CD14-positive monocyte (primary cell): ENCODE results near the gene DOC2A. TPM values are rescaled to one million over a fixed set of nuclear protein-coding genes. Genes with fewer than 3 reads are reported as not detected.
A peak's percentile ranks its signal among the peaks of the same experiment; 100 is the strongest.

Experiments
- DNase-seq, 3 donors: peaks; one replicate each; pipeline ENCODE4 v3.0.0-alpha.2; 2011 to 2022
- H2AFZ ChIP-seq: 2 replicates; pipeline ENCODE4 v1.6.0; 2012; ENCODE audit warnings: mild to moderate bottlenecking, low read depth, low read length, inconsistent platforms; ENCODE audit not compliant: insufficient read depth, poor library complexity, severe bottlenecking
- H3K27ac ChIP-seq, 2 donors: 1 replicate in 1 of 2; 2 replicates in 1 of 2; pipeline ENCODE4 v1.5.1; 2012 to 2013; ENCODE audit warnings: low read length in 2 of 2, control low read depth in 1 of 2, inconsistent platforms in 1 of 2, low read depth in 1 of 2, mild to moderate bottlenecking in 1 of 2
- H3K27me3 ChIP-seq, 2 donors: one replicate each; pipeline versions ENCODE4 v1.6.0 to v1.6.1; 2011 to 2013; ENCODE audit warnings: low read length in 2 of 2; ENCODE audit not compliant: control insufficient read depth in 2 of 2, insufficient read depth in 2 of 2
- H3K36me3 ChIP-seq, 2 donors: replicated peaks in 1 of 2; 1 replicate in 1 of 2; 2 replicates in 1 of 2; pipeline versions ENCODE4 v1.5.1 to v1.6.1; 2012 to 2013; ENCODE audit warnings: low read length in 2 of 2, control low read depth in 1 of 2, inconsistent platforms in 1 of 2, mild to moderate bottlenecking in 1 of 2; ENCODE audit not compliant: insufficient read depth in 2 of 2, control insufficient read depth in 1 of 2
- H3K4me1 ChIP-seq, 2 donors: 1 replicate in 1 of 2; 2 replicates in 1 of 2; pipeline versions ENCODE4 v1.5.1 to v1.6.1; 2012 to 2013; ENCODE audit warnings: low read length in 2 of 2, control low read depth in 1 of 2, inconsistent platforms in 1 of 2, mild to moderate bottlenecking in 1 of 2, moderate library complexity in 1 of 2; ENCODE audit not compliant: insufficient read depth in 2 of 2, control insufficient read depth in 1 of 2
- H3K4me2 ChIP-seq: replicated peaks from 2 replicates; pipeline ENCODE3; 2012; ENCODE audit warnings: low read length, moderate library complexity, mild to moderate bottlenecking; ENCODE audit not compliant: poor library complexity, severe bottlenecking; ENCODE audit errors: extremely low read depth
- H3K4me3 ChIP-seq, 3 experiments: fragments of 200-600 bp in 1 of 3; sonication (generic) in 1 of 3; replicated peaks in 1 of 3; 1 replicate in 2 of 3; 2 replicates in 1 of 3; pipeline ENCODE4 v1.5.1; 2011 to 2013; ENCODE audit warnings: low read length in 3 of 3, mild to moderate bottlenecking in 3 of 3, control low read depth in 2 of 3, low read depth in 2 of 3, inconsistent platforms in 1 of 3, moderate library complexity in 1 of 3
- H3K79me2 ChIP-seq: 2 replicates; pipeline ENCODE4 v1.6.0; 2012; ENCODE audit warnings: mild to moderate bottlenecking, control low read depth, inconsistent platforms, low read length, moderate library complexity; ENCODE audit not compliant: insufficient read depth
- H3K9ac ChIP-seq: 2 replicates; pipeline ENCODE4 v1.6.0; 2017; ENCODE audit warnings: low read length, mild to moderate bottlenecking; ENCODE audit not compliant: insufficient read depth, poor library complexity, severe bottlenecking
- H3K9me3 ChIP-seq, 2 donors: replicated peaks in 1 of 2; 1 replicate in 1 of 2; 2 replicates in 1 of 2; pipeline versions ENCODE4 v1.5.1 to v1.6.1; 2012 to 2013; ENCODE audit warnings: low read length in 2 of 2, control low read depth in 1 of 2; ENCODE audit not compliant: control insufficient read depth in 1 of 2, insufficient read depth in 1 of 2
- H4K20me1 ChIP-seq: 2 replicates; pipeline ENCODE4 v1.6.0; 2012; ENCODE audit warnings: mild to moderate bottlenecking, low read length, control low read depth, moderate library complexity; ENCODE audit not compliant: insufficient read depth
- H3K27ac Mint-ChIP-seq, 7 donors: one replicate each; pipeline ENCODE4 v1.8.0; 2020; ENCODE audit warnings: mild to moderate bottlenecking in 7 of 7, mixed read lengths in 7 of 7, moderate library complexity in 6 of 7, inconsistent platforms in 2 of 7
- H3K27me3 Mint-ChIP-seq, 3 donors: one replicate each; pipeline ENCODE4 v1.8.0; 2021 to 2022; ENCODE audit warnings: low read depth in 3 of 3, mild to moderate bottlenecking in 3 of 3, mixed read lengths in 3 of 3, moderate library complexity in 3 of 3, inconsistent platforms in 1 of 3
- H3K36me3 Mint-ChIP-seq, 2 donors: one replicate each; pipeline ENCODE4 v1.8.0; 2020; ENCODE audit warnings: mixed read lengths in 2 of 2, inconsistent platforms in 1 of 2, mild to moderate bottlenecking in 1 of 2
- H3K4me1 Mint-ChIP-seq: one replicate; pipeline ENCODE4 v1.8.0; 2020; ENCODE audit warnings: mild to moderate bottlenecking, mixed read lengths
- H3K4me3 Mint-ChIP-seq, 2 donors: one replicate each; pipeline ENCODE4 v1.8.0; 2020; ENCODE audit warnings: mild to moderate bottlenecking in 2 of 2, mixed read lengths in 2 of 2, moderate library complexity in 1 of 2
- H3K9me3 Mint-ChIP-seq, 7 donors: one replicate each; pipeline ENCODE4 v1.8.0; 2020 to 2022; ENCODE audit warnings: mixed read lengths in 7 of 7, mild to moderate bottlenecking in 6 of 7, moderate library complexity in 6 of 7, inconsistent platforms in 2 of 7
- WGBS: methylation state at CpG from one replicate; pipeline ENCODE4 v1.1.5; 2013; ENCODE audit warnings: missing lambda C conversion rate; ENCODE audit not compliant: insufficient coverage; 5-methylcytosine and 5-hydroxymethylcytosine counted together
- intact Hi-C, 2 donors: fragments of 100-400 bp; cut with micrococcal nuclease; formaldehyde crosslinking; loops; one replicate each; pipeline versions ENCODE4 v1.15.0 to v1.15.1; 2023
- polyA plus RNA-seq, 3 donors: library from polyadenylated mRNA; depleted of rRNA in 1 of 3; unstranded in 2 of 3; stranded (reverse) in 1 of 3; fragments of 300-500 nt in 2 of 3; fragments of >200 nt in 1 of 3; fragmentation: Illumina TruSeq in 2 of 3; gene quantifications; 1 replicate in 2 of 3; 2 replicates in 1 of 3; pipeline ENCODE4 v1.2.3, GENCODE V29; 2012 to 2021
- TF ChIP-seq, protein P1 (sequence below): fragments of 200-600 bp; IDR thresholded peaks from one replicate; pipeline ENCODE4 v1.8.0; 2022; ENCODE audit warnings: antibody characterized with exemption, mild to moderate bottlenecking

DOC2A gene
- polyA plus RNA-seq, 3 donors: 0.23 to 3.7 (median 0.66) TPM

DNA sequence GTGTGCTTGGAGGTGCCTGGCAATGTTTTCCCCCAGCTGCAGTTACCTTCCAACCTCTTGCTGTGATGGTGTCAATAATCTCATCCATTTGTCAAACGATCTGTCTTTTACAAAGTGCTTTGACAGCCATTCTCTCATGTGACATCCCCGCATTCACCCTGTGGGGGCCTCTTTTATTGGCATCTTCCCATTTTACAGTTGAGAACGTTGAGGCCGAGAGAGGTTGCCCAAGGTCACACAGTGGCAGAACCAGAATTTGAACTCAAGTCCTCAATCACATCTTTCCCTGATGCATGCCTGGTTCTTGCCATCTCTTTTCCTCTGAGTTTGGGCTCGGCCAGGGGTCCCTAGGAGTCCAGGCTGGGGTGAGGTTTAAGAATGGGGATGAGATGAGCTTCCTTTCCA is 35.7 kb downstream of the DOC2A start:
- Mint-ChIP-seq H3K4me3 (peak overlapping the region; percentile 91 to 94), H3K27ac (peak overlapping the region in 4 of 7 donors; percentile 68 to 96 (median 92)), H3K27me3 (peaks cover 0 to 5% (median 0%) of the 10 kb centered on the region in 3 donors), H3K4me1 (peaks cover 38% of the 10 kb centered on the region), H3K9me3 (peaks cover 0 to 3% (median 0%) of the 10 kb centered on the region in 7 donors), H3K36me3 (peaks cover 36 to 56% of the 10 kb centered on the region in 2 donors)
- peak overlapping the region; percentile 83 for H3K9ac ChIP-seq
- H3K27ac ChIP-seq: peak overlapping the region in 1 of 2 donors; percentile 77
- peaks cover 41 to 47% of the 10 kb centered on the region in 2 donors for H3K36me3 ChIP-seq
- no peaks in the 10 kb centered on the region for H3K27me3 ChIP-seq
- peak overlapping the region; percentile 100 for H3K4me2 ChIP-seq
- H3K9me3 ChIP-seq: no peaks in the 10 kb centered on the region
- peak overlapping the region; percentile 98 for H2AFZ ChIP-seq
- intact Hi-C loops: loop anchor here in 1 of 2 donors (10.0 kb wide), 1 partner anchor 110 kb away; the partner anchor contains the start of gene CDIPT
- H3K79me2 ChIP-seq: peaks cover 46% of the 10 kb centered on the region
- H3K4me3 ChIP-seq: peak overlapping the region; percentile 79 to 100 (median 98)
- 72% methylated on average over 4 of the region's 5 CpGs for WGBS
- peaks cover 47% of the 10 kb centered on the region for H4K20me1 ChIP-seq
- TF ChIP-seq, protein P1, sequence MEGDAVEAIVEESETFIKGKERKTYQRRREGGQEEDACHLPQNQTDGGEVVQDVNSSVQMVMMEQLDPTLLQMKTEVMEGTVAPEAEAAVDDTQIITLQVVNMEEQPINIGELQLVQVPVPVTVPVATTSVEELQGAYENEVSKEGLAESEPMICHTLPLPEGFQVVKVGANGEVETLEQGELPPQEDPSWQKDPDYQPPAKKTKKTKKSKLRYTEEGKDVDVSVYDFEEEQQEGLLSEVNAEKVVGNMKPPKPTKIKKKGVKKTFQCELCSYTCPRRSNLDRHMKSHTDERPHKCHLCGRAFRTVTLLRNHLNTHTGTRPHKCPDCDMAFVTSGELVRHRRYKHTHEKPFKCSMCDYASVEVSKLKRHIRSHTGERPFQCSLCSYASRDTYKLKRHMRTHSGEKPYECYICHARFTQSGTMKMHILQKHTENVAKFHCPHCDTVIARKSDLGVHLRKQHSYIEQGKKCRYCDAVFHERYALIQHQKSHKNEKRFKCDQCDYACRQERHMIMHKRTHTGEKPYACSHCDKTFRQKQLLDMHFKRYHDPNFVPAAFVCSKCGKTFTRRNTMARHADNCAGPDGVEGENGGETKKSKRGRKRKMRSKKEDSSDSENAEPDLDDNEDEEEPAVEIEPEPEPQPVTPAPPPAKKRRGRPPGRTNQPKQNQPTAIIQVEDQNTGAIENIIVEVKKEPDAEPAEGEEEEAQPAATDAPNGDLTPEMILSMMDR: no peak
- peaks cover 31 to 43% of the 10 kb centered on the region in 2 donors for H3K4me1 ChIP-seq
- no peak for DNase-seq

DNA sequence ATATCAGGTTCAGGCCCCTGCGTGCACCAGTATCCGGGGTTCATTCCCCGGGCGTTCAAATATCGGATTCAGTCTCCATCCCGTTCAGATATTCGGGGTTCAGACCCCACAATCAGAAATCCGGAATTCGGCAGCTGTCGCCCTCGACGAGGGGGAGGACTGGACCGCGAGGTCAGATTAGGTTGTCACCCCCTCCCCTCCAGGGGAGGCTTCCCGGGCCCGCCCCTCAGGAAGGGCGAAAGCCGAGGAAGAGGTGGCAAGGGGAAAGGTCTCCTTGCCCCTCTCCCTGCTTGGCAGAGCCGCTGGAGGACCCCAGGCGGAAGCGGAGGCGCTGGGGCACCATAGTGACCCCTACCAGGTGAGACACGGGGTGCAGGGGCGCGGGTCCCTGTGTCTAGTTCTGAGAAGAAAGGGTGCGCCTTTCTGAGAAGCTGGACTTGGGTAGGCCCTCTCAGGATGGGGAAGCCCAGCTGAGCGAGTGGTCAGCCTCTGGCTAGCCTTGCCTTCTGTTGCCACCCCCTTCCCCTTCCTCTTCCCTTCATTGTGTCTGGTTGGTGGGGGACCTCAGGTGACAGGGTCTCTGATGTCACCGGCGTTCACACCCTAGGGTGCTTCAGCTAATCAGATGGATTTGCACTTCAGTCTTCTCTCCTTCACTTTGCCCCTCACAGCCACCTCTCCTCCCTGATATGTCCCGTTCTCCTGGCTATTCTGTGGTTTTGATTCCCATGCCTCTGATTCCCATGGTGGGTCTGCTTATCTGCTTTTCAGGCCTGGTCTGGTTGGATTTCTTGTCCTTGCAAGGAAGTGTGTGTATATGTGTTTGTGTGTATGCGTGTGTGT is 36.3 kb downstream of the DOC2A start:
- TF ChIP-seq, protein P1: no peak
- Mint-ChIP-seq H3K4me1 (peaks cover 38% of the 10 kb centered on the region), H3K36me3 (peaks cover 34 to 56% of the 10 kb centered on the region in 2 donors), H3K27ac (peak overlapping the region; percentile 82 to 96 (median 93)), H3K9me3 (peaks cover 0 to 5% (median 2%) of the 10 kb centered on the region in 7 donors), H3K4me3 (peak overlapping the region; percentile 91 to 94), H3K27me3 (peaks cover 0 to 5% (median 2%) of the 10 kb centered on the region in 3 donors)
- peak overlapping the region; percentile 98 for H2AFZ ChIP-seq
- H3K4me3 ChIP-seq: peak overlapping the region; percentile 79 to 100 (median 98)
- H3K9ac ChIP-seq: peak overlapping the region; percentile 83
- no peaks in the 10 kb centered on the region for H3K9me3 ChIP-seq
- 0% methylated on average over 10 of the region's 31 CpGs for WGBS
- H3K79me2 ChIP-seq: peaks cover 46% of the 10 kb centered on the region
- peaks cover 31 to 43% of the 10 kb centered on the region in 2 donors for H3K4me1 ChIP-seq
- DNase-seq: peak; percentile 64 to 75 (median 66)
- H3K36me3 ChIP-seq: peaks cover 34 to 46% of the 10 kb centered on the region in 2 donors
- peak overlapping the region; percentile 63 to 77 for H3K27ac ChIP-seq
- H3K27me3 ChIP-seq: no peaks in the 10 kb centered on the region
- H4K20me1 ChIP-seq: peaks cover 47% of the 10 kb centered on the region
- intact Hi-C loops: loop anchor here (1.0 to 10.0 kb wide), 2 partner anchors 22 to 110 kb away; partner anchors contain the start of genes CDIPT (in 1 of the 2) and INO80E (in 1 of the 2)
- H3K4me2 ChIP-seq: peak overlapping the region; percentile 100
